NOMO-1 (cell line): ENCODE results near the gene MEGF6.

Experiments
- DNase-seq, 2 experiments: peaks; one replicate each; lab custom pipeline; 2025; ENCODE audit not compliant: unreplicated experiment in 2 of 2; lab: John Stamatoyannopoulos, UW

Gene MEGF6

DNA sequence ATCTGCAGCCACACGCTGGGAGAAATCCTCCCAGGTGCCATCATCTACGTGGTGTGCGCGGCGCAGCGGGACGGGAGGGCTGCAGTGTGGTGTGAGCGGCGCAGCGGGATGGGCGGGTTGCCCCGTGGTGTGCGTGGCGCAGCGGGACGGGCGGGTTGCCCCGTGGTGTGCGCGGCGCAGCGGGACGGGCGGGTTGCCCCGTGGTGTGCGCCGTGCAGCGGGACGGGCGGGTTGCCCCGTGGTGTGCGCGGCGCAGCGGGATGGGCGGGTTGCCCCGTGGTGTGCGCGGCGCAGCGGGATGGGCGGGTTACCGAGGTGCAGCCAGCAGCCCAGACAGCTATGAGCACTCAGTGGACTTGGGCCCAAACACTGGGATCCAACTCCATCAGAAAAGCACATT, 33.9 kb upstream of the MEGF6 start:
- no peak for DNase-seq

DNA sequence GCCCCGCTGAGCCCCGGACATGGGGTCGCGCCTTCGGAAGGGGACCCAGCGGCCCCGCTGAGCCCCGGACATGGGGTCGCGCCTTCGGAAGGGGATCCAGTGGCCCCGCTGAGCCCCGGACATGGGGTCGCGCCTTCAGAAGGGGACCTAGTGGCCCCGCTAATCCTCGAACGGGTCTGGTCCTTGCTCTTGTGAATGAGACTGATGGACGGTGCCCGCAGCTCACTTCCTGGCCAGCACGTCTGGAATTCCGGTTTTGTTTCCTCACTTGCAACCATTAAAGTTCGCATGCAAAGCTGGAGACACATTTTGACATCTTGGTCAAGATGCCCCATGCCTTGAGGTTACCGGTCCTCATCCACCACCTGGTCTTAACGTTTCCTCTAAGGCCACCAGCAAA, 33.0 kb upstream of the MEGF6 start:
- no peak for DNase-seq

DNA sequence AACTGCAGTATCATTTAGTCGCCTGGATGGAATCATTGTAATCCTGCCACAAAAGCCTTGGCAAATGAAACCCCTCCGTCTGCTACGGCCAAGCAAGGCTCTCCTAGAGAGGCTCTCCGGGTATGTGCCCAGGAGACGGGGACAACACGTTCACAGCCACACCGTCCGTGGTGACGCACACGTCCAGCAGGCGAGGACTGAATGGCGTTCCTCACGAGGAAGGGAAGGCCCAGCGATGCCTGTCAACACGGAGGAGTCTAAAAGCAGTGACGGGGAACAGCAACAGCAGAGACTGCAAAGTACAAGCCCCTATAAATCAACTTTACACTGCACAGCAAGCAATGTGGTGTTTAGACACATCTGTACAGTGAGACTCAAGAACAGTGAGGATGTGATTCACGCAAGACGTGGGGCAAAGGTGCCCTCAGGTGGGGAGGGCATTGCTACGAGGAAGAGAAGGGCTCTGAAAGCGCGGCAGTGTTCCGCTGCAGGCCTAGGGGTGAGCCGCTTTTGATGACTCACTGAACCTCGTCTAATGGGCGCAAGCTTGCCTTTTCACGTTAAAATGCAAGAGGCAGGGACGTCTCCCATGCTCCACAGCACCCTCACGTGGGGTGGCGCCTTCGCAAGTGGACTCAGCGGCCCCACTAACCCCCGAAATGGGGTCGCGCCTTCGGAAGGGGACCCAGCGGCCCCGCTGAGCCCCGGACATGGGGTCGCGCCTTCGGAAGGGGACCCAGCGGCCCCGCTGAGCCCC, 31.8 kb upstream of the MEGF6 start:
- no peak for DNase-seq

DNA sequence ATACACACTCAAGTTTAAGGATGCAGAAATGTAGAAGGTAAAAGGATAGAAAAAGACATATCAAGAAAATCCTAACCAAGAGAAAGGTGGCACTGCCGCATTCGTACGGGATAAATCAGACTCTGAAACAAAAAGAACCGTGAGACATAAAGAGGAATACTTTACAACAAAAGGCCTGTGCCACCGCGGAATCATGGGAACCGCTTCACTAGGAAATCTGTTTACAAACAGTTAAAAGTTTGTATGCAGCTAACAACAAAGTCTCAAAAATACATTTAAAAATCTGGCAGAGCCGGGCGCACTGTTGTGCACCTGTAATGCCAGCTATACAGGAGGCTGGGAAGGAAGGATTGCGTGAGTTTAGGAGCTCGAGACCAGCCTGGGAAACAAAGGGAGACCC, 30.5 kb upstream of the MEGF6 start:
- no peak for DNase-seq

DNA sequence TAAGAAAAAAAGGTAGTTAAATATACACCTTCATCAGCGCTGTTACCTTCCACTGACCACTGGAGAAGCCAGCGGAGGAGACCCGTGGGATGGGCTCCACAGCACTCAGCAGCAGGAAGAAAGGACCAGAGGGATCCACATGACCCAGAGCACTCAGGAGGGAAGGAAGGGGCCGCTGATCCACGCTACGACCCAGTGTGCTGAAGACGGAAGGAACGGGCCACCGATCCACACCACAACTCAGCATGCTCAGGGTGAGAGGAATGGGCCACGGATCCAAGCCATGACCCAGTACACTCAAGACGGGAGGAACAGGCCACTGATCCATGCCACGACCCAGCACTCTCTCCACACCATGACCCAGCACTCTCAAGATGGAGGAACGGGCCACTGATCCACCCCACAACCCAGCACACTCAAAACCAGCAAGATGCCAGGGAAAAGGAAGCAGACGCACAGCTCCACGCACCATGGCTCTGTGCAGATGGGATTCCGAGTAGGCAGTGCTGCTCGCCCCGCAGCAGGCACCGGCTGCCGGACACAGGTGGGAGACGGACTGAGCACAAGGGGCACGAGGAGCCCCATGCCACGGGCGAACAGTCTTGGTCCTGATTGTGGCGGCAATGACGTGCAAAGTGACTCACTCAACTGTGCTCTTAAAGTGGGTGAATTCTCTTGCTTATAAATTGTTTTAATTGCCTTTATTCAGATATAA, 29.9 kb upstream of the MEGF6 start:
- DNase-seq, result no peak

DNA sequence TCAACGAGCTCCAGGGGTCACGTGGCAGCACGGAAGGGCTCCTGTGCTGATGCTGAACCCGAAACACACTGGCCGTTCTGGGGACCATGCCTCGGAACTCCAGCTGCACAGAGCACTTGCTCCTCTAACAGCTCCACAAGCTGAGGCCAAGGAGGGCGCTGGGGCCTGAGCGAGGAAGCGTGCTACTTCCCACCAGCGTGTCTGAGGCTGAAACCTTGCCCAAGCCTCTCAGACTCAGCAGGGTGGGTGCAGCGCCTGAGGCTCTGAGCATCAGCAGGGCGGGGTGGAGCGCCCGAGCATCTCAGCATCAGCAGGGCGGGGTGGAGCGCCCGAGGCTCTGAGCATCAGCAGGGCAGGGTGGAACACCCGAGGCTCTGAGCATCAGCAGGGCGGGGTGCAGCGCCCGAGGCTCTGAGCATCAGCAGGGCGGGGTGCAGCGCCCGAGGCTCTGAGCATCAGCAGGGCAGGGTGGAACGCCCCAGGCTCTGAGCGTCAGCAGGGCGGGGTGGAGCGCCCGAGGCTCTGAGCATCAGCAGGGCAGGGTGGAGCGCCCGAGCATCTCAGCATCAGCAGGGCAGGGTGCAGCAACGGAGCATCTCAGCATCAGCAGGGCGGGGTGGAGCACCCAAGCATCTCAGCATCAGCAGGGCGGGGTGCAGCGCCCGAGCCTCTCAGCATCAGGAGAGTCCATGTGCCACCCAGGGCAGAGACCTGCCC, 29.0 kb upstream of the MEGF6 start:
- no peak for DNase-seq

DNA sequence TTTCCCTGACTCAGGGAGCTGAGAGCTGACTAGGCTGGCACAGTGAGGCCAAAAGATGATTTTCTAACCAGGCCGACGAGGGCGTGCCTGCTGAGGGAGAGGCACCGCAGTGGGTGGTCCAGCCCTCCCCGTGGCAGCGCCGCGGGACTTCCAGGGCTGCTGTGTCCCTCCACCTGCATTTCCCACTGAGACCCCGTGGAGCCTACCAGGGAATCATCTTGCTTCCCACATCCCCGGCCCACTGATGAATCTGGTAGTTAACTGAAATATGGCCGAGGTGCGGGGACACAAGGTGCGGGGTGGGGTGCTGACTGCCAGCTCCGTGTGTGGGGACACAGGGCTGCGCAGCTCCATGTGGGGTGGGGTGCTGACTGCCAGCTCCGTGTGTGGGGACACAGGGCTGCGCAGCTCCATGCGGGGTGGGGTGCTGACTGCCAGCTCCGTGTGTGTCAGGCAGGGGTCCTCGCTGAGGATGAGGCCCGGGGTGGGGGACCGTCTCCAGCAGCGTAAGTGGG, 28.1 kb upstream of the MEGF6 start:
- DNase-seq, result no peak

DNA sequence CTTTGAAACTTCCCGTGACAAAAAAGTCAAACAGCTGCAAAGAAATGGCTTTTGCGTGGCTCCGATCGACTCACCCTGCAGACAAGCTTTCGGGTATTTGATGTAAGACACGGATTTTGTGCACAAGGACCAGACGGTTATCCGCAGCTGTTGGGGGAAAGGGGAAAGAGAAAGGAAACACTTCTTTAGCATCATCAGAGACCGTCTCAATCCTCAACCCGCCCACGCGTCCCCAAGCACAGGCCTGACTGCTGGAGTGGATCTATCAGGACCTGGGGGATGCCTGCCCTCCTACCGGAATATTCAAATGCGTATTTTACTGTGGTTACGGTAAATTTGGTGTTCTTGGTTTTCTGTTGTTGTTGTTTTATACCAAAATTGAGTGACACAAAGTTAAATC, 27.4 kb upstream of the MEGF6 start:
- no peak for DNase-seq

DNA sequence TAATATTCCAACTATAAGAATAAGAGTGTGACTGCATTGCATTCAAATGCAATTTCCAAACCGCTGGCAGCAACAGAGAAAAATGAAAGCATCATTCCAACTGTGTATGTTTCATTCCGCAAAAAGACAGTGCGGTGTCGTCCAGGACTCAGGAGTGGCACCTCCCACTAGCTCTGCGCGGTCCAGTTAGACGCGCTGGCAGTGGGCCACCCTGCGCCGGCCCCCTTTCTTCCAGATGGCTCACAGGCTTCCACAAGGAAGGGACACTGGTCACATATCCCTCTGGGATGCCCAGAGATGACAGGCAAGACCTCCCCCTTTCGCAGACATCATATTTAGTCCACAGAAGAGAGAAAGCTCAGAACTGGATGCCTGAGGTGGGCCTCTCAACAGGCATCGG, 26.7 kb upstream of the MEGF6 start:
- no peak for DNase-seq

DNA sequence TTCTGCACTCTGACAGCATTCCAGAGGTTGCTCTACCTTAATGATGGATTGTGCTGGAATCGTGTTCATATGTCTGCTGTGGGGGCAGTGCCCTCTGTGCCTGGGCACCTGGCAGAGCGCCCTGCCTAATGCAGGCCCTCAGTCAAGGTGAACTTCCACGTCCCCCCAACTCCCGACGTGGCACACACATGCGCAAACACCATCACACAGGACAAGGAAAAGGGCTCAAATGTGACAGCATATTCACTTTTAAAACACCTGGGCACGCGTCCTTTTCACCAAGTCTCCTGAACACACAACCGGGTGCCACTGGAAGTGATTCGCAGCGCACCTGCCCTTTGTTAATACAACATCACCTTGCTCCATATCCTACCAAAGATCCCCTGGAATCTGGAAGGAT, 25.2 kb upstream of the MEGF6 start:
- DNase-seq, result no peak

DNA sequence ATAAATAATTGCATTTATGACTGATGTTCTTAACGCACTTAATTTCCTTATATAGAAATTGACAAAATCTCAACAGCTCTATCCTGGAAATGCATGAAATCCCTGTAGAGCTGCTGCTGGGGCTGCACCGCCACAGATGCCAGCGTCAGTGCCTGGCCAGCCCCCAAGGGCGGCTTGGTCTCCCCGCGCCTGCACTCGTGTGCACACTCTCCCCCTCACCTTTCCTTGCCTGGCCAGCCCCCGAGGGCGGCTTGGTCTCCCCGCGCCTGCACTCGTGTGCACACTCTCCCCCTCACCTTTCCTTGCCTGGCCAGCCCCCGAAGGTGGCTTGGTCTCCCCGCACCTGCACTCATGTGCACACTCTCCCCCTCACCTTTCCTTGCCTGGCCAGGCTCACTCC, 24.8 kb upstream of the MEGF6 start:
- DNase-seq, result no peak

DNA sequence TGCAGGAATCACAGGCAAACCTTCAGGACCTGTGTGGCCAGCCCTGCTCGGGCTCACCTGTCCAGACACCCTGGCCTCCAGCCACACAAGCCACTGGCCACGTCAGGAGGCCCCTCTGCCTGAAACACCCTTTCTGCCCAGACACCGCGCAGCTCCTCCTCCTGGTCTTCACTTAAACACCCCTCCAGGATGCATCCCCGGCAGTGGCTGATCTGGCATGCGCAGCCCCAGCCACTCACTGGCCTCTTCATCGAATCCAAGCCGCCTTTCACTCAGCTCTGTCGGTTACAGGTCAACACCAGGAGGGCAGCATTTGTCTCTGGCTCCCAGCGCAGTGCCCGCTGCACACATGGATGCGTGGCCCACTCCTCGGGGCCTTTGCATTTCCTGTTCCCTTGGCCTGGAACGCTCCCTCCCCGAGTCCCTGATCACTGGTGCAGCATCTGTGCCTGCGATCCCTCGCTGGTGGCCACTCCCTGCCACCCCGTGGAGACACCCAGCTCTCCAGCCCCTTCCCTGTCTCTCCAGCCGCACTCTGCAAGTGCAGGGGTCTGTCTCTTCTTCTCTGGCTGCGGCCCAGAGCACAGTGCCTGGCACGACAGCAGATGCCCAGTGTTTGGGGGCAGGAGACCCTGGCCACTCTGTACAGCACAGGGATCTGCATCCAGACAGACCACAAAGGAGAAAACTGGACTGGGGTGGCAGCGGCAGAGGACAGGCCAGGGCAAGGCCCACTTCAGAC, 22.9 kb upstream of the MEGF6 start:
- no peak for DNase-seq

DNA sequence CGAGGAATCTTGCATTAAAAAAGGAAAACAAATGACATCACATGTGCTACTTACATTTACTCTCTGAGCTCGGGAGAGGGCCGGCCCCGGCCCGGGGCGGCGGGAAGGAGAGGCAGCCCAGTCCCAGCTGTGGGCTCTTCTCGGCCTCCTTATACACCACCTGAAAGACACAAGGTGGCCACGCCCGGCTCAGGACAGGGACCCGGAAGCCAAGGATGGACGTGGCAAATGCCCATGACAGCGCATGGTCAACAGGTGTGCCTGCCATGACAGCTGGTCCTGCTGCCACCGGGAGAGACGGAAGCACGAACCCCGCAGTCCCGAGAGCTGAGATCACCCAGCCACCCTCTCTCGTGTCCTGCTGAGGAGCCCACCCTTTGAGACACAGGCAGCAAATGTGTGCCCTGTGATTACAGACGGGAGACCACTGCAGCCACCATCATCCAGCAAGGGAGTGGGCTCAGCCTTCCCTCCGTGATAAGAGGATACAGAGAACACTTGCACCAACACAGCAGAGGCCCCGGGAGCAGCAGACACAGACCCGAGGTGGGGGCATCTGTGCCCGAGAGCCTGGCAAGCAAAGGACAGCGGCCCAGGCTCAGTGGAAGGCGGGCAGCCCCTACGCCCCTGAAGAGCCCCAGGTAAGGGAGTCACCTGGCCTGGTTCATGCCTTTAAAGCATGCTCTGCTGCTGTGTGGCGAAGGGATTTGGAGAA, 22.2 kb upstream of the MEGF6 start:
- DNase-seq, result no peak

DNA sequence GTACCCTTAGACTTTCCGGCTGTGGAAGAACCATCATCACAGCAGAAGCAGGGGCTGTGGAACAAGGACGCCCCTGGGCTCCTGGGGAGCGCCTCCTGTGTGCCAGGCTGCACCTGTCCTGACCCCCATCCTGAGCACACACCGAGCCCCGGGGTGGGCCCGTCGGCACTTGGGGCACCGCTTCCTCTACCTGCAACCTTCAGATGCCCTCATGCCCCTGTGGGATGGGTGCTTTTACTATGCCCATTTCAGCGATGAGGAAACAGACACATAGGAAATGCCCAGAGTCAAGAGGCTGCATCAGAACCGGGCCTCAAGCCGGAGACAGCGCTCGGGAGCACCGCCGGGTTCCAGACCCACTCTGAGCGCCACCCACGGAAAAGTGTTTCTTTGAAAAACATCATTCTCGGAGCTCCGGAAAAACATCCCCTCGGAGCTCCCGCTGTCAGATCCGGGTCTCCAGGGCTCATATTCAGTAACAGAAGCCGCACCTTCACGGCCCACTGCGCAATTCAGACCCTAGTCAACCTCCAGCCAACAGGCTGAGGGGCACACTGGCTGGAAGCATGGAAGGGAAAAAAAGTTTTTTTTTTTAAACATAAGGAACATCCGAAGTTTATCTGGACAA, 21.5 kb upstream of the MEGF6 start:
- DNase-seq, result no peak

DNA sequence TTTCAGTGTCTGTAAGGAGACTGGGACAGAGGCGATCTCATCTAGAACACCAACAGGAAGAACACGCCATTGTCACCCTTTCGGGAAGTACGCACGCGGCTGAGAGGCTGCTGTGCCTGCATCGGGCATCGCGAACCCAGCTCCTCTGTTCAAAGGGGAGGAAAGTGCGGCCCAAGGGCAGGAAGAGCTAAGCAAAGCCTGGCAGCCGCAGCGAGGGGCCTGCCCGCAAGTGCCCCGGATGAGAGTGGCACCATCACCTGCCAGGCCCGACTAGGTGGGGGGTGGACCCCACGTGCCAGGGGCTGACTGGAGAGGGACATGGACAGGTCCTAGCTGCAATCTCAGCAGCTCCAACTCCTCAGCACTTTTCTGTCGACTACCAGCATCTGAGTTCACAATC, 21.0 kb upstream of the MEGF6 start:
- DNase-seq, result no peak

DNA sequence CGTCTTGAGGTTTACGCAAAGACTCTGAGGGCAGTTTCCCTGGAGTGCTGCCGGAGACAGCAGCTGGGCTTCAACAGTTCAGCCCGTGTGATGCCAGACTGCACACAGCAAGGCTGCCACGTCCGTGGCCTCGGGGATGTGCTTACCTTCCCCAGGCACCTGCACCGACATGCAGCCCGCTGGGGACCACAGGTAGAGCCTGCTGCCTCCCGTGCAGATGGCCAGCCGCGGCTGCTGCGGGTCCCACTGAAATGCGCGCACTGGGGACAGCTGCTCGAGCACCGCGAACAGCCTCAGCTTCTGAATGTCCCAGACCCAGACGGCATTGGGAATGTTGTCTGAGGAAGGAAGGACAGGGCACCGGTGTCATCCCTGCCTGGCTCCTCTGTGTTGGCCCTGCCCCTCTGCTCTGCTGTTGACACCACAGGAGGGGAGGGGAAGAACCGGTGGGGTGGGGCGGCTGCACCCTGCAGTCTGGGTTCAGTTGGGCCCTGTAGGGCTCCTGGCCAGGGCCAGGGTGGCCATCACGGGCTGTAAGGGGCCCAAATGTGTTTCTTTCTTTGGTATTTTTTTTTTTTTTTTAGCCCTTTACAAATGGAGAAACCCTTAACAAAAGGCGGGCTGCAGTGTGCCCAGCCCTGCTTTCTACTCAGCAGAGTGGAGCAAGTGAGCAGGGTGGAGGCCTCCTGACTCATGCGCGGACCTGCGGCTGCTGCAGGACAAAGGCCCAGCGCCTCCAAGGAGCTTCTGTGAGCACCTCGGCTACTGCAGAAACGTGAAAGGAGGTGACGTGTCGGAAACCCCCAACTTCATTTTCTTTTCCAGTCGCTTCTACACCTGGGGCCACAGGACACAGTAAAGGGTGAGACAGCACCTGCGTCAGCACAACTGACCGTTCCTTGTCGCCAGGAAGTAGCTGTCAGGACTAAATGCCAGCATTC, 20.3 kb upstream of the MEGF6 start:
- no peak for DNase-seq

DNA sequence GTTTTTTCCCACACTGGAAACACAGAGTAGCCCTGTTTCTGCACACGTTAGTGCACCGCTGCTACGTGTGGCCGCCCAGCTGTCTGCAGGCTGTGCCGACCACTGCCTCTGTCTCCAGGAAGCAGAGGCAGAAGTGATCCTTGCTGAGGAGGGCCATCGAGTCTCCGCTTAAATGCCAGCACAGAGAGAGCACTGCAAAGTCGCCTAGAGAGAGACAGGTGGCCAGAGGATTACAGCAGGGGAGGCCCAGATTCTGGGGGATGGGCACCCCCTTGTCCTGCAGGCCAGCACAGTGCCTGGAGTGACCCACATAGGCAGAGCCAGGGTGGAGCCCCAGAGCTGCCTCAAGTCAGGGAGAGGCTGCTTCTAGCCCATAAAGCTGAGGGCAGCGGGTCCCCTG, 19.6 kb upstream of the MEGF6 start:
- DNase-seq, result no peak

DNA sequence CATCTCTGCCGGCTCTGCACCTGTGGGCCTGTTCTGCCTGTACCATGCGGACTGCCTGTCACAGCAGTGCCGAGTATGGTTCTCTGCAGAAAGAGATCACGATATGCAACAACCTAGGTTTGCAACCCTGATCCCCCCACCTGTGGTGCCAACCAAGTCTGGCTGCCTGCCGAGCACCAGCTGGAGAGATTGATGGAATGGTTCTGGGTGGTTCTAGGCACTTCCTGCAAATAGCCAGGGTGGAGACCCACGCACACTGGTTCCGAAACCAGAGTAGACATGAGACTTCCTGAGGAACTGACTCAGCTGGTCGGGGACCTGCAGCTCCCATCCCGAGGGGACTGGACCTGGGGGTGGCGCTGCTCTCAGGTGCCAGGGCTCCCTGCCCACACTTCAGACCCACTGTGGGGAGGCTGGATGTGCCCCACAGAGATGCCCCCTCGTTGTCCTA, 18.9 kb upstream of the MEGF6 start:
- no peak for DNase-seq
